HFFc6 (cell line): ENCODE data around the gene XRRA1. TPM values are rescaled to one million over a fixed set of nuclear protein-coding genes. Genes with fewer than 3 reads are reported as not detected.

ENCODE experiments used
- DNase-seq: peaks from one replicate; pipeline ENCODE4 v3.0.0-alpha.2; 2018
- H3K27ac Mint-ChIP-seq: 2 replicates; pipeline ENCODE4 v1.8.0; 2020; ENCODE audit warnings: mild to moderate bottlenecking, mixed read lengths
- H3K27me3 Mint-ChIP-seq: 2 replicates; pipeline ENCODE4 v1.8.0; 2021; ENCODE audit warnings: mild to moderate bottlenecking, moderate library complexity, mixed read lengths; ENCODE audit not compliant: insufficient read depth
- H3K36me3 Mint-ChIP-seq: 2 replicates; pipeline ENCODE4 v1.8.0; 2021; ENCODE audit warnings: low read depth, mixed read lengths
- H3K4me1 Mint-ChIP-seq: 2 replicates; pipeline ENCODE4 v1.8.0; 2020; ENCODE audit warnings: low read depth, mixed read lengths
- H3K4me3 Mint-ChIP-seq: 2 replicates; pipeline ENCODE4 v1.8.0; 2020; ENCODE audit warnings: mild to moderate bottlenecking, moderate library complexity, mixed read lengths
- H3K9me3 Mint-ChIP-seq: 2 replicates; pipeline ENCODE4 v1.8.0; 2020; ENCODE audit warnings: mild to moderate bottlenecking, mixed read lengths
- total RNA-seq, 6 experiments: library from RNA; stranded (reverse); fragmentation: NEBNext Ultra II Directional; extraction: Animal tissue kit (Norgen Biotek cat#: 25700); gene quantifications; 2 replicates in 1 of 6; 3 replicates in 5 of 6; pipeline ENCODE4 v1.2.3, GENCODE V29; 2021
- TF ChIP-seq, protein P1 (sequence below): fragments of 200-600 bp; sonication (generic); IDR thresholded peaks from 2 replicates; pipeline ENCODE4 v1.5.0; 2021; ENCODE audit warnings: antibody characterized with exemption, mild to moderate bottlenecking

XRRA1 gene
- total RNA-seq, 6 experiments from 2014 or later, result 5.4 to 7.0 (median 6.0) TPM

GRCh38 chr11:74956397-74957015 lies 7.6 kb upstream of the XRRA1 start:
- H3K9me3 Mint-ChIP-seq, result no peaks in the 10 kb centered on the region
- no peaks in the 10 kb centered on the region for H3K27me3 Mint-ChIP-seq
- peaks cover 61% of the 10 kb centered on the region for H3K4me1 Mint-ChIP-seq
- DNase-seq, result no peak
- H3K4me3 Mint-ChIP-seq, result peak overlapping the region; percentile 9; the same call in 1 of the 2 replicates
- H3K27ac Mint-ChIP-seq, result peak overlapping the region; percentile 59
- TF ChIP-seq, protein P1, sequence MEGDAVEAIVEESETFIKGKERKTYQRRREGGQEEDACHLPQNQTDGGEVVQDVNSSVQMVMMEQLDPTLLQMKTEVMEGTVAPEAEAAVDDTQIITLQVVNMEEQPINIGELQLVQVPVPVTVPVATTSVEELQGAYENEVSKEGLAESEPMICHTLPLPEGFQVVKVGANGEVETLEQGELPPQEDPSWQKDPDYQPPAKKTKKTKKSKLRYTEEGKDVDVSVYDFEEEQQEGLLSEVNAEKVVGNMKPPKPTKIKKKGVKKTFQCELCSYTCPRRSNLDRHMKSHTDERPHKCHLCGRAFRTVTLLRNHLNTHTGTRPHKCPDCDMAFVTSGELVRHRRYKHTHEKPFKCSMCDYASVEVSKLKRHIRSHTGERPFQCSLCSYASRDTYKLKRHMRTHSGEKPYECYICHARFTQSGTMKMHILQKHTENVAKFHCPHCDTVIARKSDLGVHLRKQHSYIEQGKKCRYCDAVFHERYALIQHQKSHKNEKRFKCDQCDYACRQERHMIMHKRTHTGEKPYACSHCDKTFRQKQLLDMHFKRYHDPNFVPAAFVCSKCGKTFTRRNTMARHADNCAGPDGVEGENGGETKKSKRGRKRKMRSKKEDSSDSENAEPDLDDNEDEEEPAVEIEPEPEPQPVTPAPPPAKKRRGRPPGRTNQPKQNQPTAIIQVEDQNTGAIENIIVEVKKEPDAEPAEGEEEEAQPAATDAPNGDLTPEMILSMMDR, result no peak
- peaks cover 7% of the 10 kb centered on the region for H3K36me3 Mint-ChIP-seq

- peaks cover 16% of the 10 kb centered on the region for H3K36me3 Mint-ChIP-seq
- TF ChIP-seq, protein P1, result no peak
- H3K4me1 Mint-ChIP-seq, result peaks cover 55% of the 10 kb centered on the region
- no peaks in the 10 kb centered on the region; the same call in 1 of the 2 replicates for H3K27me3 Mint-ChIP-seq
- DNase-seq, result no peak
- H3K4me3 Mint-ChIP-seq, result no peak overlapping the region
- no peak overlapping the region for H3K27ac Mint-ChIP-seq
- H3K9me3 Mint-ChIP-seq, result no peaks in the 10 kb centered on the region
These were observed 5.3 kb upstream of the XRRA1 start for GRCh38 chr11:74954199-74954598.

DNA sequence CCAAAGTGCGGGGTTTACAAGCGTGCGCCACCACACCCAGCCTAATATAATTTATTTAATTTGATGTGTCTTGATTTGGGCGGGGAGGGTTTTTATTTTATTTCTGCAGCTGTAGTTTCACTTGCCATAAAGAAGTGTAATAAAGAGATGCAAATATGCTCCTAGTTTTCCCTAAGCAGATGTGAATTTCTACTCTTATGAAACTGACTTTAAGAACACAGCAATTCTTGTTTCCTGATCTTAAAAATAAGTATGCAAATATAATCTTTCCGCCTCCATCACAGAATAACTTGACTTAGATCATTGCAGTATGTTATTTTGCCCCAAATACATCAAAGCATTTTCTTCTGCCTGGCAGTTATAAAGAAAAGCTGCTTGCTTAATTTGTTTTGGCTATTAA lies 4.6 kb upstream of the XRRA1 start:
- H3K4me3 Mint-ChIP-seq, result no peak overlapping the region
- TF ChIP-seq, protein P1, result no peak
- peaks cover 16% of the 10 kb centered on the region for H3K36me3 Mint-ChIP-seq
- no peak overlapping the region for H3K27ac Mint-ChIP-seq
- no peaks in the 10 kb centered on the region; the same call in 1 of the 2 replicates for H3K27me3 Mint-ChIP-seq
- H3K4me1 Mint-ChIP-seq, result peaks cover 50% of the 10 kb centered on the region
- no peak for DNase-seq
- no peaks in the 10 kb centered on the region for H3K9me3 Mint-ChIP-seq

GRCh38 chr11:74952752-74953151 lies 3.9 kb upstream of the XRRA1 start:
- H3K4me1 Mint-ChIP-seq, result peaks cover 47% of the 10 kb centered on the region
- H3K4me3 Mint-ChIP-seq, result no peak overlapping the region
- H3K9me3 Mint-ChIP-seq, result no peaks in the 10 kb centered on the region
- TF ChIP-seq, protein P1, result no peak
- no peak overlapping the region for H3K27ac Mint-ChIP-seq
- H3K36me3 Mint-ChIP-seq, result peaks cover 16% of the 10 kb centered on the region
- no peak for DNase-seq
- H3K27me3 Mint-ChIP-seq, result no peaks in the 10 kb centered on the region; the same call in 1 of the 2 replicates

- Mint-ChIP-seq H3K36me3 (peaks cover 16% of the 10 kb centered on the region), H3K27ac (no peak overlapping the region), H3K9me3 (no peaks in the 10 kb centered on the region), H3K4me1 (peaks cover 35% of the 10 kb centered on the region), H3K27me3 (no peaks in the 10 kb centered on the region; the same call in 1 of the 2 replicates), H3K4me3 (peak overlapping the region; percentile 100; the same call in 1 of the 2 replicates)
- TF ChIP-seq, protein P1, result no peak
- DNase-seq, result no peak
These were observed 2.3 kb upstream of the XRRA1 start for GRCh38 chr11:74951226-74951625.
